ENCODE data around the gene C3orf20.

DNA sequence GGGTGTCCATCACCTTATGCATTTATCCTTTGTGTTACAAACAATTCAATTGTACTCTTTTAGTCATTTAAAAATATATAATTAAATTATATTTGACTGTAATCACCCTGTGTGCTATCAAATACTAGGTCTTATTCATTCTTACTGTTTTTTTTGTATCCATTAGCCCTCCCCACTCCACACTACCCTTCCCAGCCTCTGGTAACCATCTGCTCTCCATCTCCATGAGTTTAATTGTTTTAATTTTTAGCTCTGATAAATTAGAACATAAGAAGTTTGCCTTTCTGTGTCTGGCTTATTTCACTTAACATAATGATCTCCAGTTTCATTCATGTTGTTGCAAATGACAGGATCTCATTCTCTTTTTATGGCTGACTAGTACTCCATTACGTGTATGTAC lies 16.8 kb downstream of the C3orf20 start:
- TF ChIP-seq CTCF (IDR thresholded peaks at IDR 0.05; ENCODE audit: low read length) (no peak), EZH2 (IDR thresholded peaks at IDR 0.05; ENCODE audit: borderline replicate concordance, low read length) (no peak)

Data from OCI-LY1 (cell line).